Omental fat pad (tissue), 4 donors: ENCODE measurements around the gene PPFIA3. TPM values are rescaled to one million over a fixed set of nuclear protein-coding genes. Genes with fewer than 3 reads are reported as not detected.

Source experiments
- ATAC-seq: fragments of 150-250 bp; one replicate; pipeline ENCODE4 v1.9.1; 2016; ENCODE audit warnings: mild to moderate bottlenecking, moderate library complexity; ENCODE audit not compliant: low FRiP score
- DNase-seq: peaks from one replicate; pipeline ENCODE4 v3.0.0-alpha.2; 2019; ENCODE audit warnings: low spot score
- total RNA-seq, 4 donors: library from RNA; depleted of rRNA; stranded (reverse); fragments of >200 nt; gene quantifications; one replicate each; pipeline ENCODE4 v1.1.0, GENCODE V29; 2016
- TF ChIP-seq, protein P1 (sequence below), 3 donors: fragments of 450-650 bp; IDR thresholded peaks; one replicate each; pipeline ENCODE4 v1.5.1; 2016 to 2017; ENCODE audit warnings: antibody characterized with exemption in 3 of 3, mild to moderate bottlenecking in 3 of 3, moderate library complexity in 2 of 3

Gene PPFIA3
- total RNA-seq, 4 donors from 2014 or later = 1.6 to 11.2 (median 4.1) TPM

DNA sequence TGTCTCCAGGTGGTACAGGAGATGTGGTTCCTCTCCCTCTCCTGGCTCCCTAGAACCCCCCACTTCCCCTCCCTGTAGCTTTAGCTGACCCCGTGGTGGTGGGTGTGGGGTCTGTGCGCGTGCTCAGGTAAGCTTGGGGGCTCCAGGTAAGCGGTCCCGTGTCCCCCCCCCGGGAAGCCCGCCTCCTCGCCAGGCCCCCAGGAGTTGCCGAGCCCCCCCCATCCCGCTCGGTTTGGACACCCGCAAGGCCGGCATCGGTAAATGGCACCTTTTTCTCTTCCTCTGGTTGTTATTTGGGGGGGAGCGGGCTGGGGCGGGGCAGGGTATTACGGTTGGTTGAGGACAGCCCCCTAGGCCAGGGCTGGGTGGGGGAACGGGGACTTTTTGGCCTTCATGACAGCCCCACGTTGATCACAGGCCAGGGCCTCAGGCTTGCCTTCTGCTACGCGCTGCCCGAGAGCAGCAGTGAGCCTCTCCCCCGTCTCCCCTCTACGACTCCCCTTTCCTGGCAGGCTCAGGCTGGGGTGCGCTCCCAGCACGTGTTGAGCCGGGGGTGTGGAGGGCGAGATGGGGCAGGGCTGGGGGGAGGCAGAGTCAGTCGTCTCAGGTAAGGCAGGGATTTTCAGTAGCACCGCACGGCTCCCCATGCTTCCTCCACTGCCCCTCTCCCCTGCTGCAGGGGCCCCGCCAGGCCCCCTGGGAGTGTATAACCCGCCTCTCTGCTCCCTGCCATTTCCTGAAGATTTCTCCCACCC is 15.8 kb upstream of the PPFIA3 start:
- TF ChIP-seq, protein P1, sequence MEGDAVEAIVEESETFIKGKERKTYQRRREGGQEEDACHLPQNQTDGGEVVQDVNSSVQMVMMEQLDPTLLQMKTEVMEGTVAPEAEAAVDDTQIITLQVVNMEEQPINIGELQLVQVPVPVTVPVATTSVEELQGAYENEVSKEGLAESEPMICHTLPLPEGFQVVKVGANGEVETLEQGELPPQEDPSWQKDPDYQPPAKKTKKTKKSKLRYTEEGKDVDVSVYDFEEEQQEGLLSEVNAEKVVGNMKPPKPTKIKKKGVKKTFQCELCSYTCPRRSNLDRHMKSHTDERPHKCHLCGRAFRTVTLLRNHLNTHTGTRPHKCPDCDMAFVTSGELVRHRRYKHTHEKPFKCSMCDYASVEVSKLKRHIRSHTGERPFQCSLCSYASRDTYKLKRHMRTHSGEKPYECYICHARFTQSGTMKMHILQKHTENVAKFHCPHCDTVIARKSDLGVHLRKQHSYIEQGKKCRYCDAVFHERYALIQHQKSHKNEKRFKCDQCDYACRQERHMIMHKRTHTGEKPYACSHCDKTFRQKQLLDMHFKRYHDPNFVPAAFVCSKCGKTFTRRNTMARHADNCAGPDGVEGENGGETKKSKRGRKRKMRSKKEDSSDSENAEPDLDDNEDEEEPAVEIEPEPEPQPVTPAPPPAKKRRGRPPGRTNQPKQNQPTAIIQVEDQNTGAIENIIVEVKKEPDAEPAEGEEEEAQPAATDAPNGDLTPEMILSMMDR (IDR thresholded peaks at IDR 0.05) = no peak
- ATAC-seq (no peak), DNase-seq (no peak)

DNA sequence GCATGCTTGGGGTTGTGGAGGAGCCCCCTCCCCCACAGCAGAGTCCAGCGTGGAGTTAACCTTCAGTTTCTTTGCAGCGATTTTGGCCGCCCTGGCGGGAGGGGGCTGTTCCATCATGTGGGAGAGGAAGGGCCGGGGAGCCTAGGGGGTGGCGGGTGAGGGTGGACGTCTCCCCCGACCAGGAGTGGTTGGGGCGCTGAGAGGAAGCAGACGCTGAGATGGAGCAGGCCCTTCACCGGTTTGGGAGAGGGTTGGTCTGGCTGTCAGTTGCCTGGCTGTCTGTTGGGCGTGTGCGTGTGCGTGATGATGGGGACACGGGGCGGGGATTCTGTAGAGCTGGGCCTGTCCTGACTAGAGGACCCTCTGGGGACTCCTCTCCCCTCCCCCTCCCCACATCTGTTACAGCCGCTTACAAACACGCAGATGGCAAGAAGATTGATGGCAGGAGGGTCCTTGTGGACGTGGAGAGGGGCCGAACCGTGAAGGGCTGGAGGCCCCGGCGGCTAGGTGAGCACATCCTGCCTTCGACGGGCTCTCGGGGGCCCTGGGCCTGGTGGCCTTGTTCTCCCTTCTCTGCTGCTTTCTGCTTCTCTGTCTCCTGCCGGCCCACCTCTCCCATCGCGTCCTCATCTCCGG is 15.0 kb upstream of the PPFIA3 start:
- no peak for ATAC-seq
- TF ChIP-seq, protein P1 (IDR thresholded peaks at IDR 0.05) = no peak
- no peak for DNase-seq

DNA sequence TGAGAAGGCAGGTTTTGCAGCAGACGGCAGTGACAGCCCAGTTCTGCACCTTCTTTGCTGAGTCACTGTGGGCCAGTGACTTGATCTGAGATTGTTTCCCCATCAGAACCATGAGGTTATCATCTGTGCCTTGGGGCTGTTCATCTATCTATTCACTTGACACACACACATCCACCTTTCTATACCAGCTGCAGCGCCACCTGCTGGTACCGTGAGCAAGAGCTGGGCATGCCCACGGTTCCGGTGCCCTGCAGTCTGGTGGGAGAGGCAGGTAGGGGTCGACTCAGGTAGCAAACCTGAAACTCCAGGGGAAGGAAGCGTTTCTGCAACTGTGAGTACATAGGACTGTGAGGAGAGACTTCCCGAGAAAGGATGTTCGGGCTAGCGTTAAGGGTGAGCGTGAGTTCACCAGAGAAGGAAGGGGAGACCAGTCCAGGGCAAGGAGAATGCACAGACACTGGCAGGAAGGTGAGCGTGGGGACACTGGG is 12.7 kb upstream of the PPFIA3 start:
- peak; percentile 16 for ATAC-seq
- TF ChIP-seq, protein P1 (IDR thresholded peaks at IDR 0.05) = peak in 1 of 3 donors; percentile 42
- peak; percentile 64 for DNase-seq

DNA sequence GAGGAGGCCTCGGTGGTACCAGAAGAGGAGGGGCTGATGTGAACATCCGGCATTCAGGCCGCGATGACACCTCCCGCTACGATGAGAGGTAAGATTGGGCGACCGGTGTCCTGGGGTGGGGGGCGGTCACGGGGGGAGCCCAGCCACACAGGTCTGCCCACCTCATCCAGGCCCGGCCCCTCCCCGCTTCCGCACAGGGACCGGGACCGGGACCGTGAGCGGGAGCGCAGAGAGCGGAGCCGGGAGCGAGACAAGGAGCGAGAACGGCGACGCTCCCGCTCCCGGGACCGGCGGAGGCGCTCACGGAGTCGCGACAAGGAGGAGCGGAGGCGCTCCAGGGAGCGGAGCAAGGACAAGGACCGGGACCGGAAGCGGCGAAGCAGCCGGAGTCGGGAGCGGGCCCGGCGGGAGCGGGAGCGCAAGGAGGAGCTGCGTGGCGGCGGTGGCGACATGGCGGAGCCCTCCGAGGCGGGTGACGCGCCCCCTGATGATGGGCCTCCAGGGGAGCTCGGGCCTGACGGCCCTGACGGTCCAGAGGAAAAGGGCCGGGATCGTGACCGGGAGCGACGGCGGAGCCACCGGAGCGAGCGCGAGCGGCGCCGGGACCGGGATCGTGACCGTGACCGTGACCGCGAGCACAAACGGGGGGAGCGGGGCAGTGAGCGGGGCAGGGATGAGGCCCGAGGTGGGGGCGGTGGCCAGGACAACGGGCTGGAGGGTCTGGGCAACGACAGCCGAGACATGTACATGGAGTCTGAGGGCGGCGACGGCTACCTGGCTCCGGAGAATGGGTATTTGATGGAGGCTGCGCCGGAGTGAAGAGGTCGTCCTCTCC is 11.5 kb upstream of the PPFIA3 start:
- TF ChIP-seq, protein P1 (IDR thresholded peaks at IDR 0.05) = no peak
- ATAC-seq (no peak), DNase-seq (no peak)

DNA sequence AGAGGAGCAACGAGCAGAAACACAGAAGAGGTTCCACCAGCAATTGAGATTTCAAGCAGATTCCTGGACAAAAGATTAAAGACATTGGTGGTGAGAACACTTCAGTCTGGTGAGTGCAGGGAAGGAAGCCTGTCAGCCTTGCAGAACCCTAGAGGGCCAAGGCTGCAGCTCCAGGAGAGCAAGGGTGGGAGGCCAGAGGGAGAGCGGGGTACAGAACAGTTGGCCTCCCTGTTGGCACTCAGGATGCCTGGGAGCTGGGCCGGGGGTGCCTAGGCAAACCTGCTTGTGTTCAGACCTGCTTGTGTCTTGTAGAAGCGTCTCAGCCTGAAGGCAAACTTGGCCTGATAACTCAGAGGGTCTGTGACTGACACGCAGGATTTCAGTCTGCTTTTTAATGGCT is 10.3 kb upstream of the PPFIA3 start:
- TF ChIP-seq, protein P1 (IDR thresholded peaks at IDR 0.05) = no peak
- ATAC-seq = no peak
- DNase-seq = no peak

DNA sequence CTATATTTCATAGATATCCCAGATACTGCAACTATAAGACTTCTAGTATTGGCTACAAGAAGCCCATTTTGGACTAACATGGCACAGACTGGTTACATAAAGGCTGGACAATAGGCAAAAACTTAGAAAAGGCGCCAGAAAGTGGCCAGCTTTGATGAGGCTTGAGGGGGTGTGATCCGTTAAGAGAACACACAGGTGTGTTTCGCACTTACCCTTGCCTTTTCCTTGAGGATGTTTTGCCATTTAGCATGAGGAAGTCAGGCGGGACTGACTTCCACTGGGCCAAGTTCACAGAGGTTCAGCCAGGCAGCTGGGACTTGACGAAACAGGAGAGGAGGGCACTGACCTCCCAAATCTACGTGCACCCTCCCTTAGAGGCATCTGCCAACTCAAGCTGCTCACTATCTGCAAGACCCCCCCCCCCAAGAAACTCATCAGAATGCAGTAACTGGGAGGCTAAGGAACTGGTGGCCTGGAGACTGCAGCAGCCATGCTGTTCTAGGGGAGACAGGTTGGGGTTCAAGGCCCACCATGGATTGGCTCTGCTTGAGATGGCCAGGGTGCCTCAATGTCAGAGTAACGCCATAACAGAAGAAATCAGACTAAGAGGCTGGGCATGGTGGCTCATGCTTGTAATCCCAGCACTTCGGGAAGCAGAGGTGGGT is 9.6 kb upstream of the PPFIA3 start:
- ATAC-seq (no peak), DNase-seq (no peak)
- TF ChIP-seq, protein P1 (IDR thresholded peaks at IDR 0.05) = no peak
